Lung (tissue), 12 donors: ENCODE data around the gene ADGRA1. TPM values are rescaled to one million over a fixed set of nuclear protein-coding genes. Genes with fewer than 3 reads are reported as not detected.

Source experiments
- ATAC-seq: fragments of 200-7000 bp; cut with Tn5 transposase; one replicate; pipeline ENCODE4 v1.9.1; 2020; ENCODE audit warnings: moderate number of reproducible peaks; ENCODE audit not compliant: insufficient read depth, low FRiP score
- DNase-seq, 3 donors: peaks; one replicate each; pipeline ENCODE4 v3.0.0-alpha.2; 2013 to 2017
- H3K27ac ChIP-seq, 2 donors: one replicate each; pipeline ENCODE4 v1.5.1; 2013; ENCODE audit warnings: mild to moderate bottlenecking in 2 of 2, moderate library complexity in 2 of 2, control low read depth in 1 of 2, inconsistent platforms in 1 of 2, low read depth in 1 of 2, low read length in 1 of 2
- H3K27me3 ChIP-seq, 3 donors: one replicate each; pipeline ENCODE4 v1.5.1; 2013; ENCODE audit warnings: low read length in 2 of 3; ENCODE audit not compliant: control insufficient read depth in 3 of 3, insufficient read depth in 3 of 3
- H3K36me3 ChIP-seq, 4 donors: one replicate each; pipeline ENCODE4 v1.5.1; 2013; ENCODE audit warnings: low read length in 4 of 4, mild to moderate bottlenecking in 1 of 4, moderate library complexity in 1 of 4; ENCODE audit not compliant: control insufficient read depth in 4 of 4, insufficient read depth in 4 of 4
- H3K4me1 ChIP-seq, 5 donors: one replicate each; pipeline ENCODE4 v1.5.1; 2013; ENCODE audit warnings: low read length in 5 of 5, mild to moderate bottlenecking in 2 of 5, moderate library complexity in 1 of 5; ENCODE audit not compliant: control insufficient read depth in 5 of 5, insufficient read depth in 5 of 5
- H3K4me3 ChIP-seq: one replicate; pipeline ENCODE4 v1.5.1; 2013; ENCODE audit warnings: mild to moderate bottlenecking, control low read depth, moderate library complexity
- H3K9ac ChIP-seq, 2 donors: one replicate each; pipeline ENCODE4 v1.5.1; 2013; ENCODE audit warnings: low read length in 2 of 2, control low read depth in 1 of 2; ENCODE audit not compliant: insufficient read depth in 1 of 2
- H3K9me3 ChIP-seq, 4 donors: one replicate each; pipeline ENCODE4 v1.5.1; 2013; ENCODE audit warnings: low read length in 3 of 4, mild to moderate bottlenecking in 1 of 4, moderate library complexity in 1 of 4; ENCODE audit not compliant: control insufficient read depth in 4 of 4, insufficient read depth in 3 of 4
- WGBS, 2 donors: extraction: QIAGEN DNeasy Blood & Tissue Kit; methylation state at CpG; one replicate each; pipeline ENCODE4 v1.1.7; 2013; 5-methylcytosine and 5-hydroxymethylcytosine counted together
- polyA plus RNA-seq, 2 donors: library from polyadenylated mRNA; stranded (reverse); fragments of 200-250 nt; gene quantifications; one replicate each; pipeline ENCODE4 v1.2.1, GENCODE V29; 2013
- total RNA-seq, 2 donors: library from RNA; depleted of rRNA in 1 of 2; stranded (reverse); fragments of >200 nt in 1 of 2; gene quantifications; one replicate each; pipeline ENCODE4 v1.2.1, GENCODE V29; 2014 to 2021
- TF ChIP-seq, protein P1 (sequence below): IDR thresholded peaks from 2 replicates; pipeline ENCODE4 v1.5.1; 2012; ENCODE audit warnings: mild to moderate bottlenecking; ENCODE audit errors: control extremely low read depth, extremely low read depth
- donor health status: control.
- donor health status: control.
- donor health status: Bipolar disorder and iron deficiency.
- donor health status: healthy.
- donor health status: DM: yes; HTN: yes; CAD: no.

The ADGRA1 gene
- total and polyA plus RNA-seq, 4 donors = 0.05 to 1.3 (median 0.20) TPM

- DNase-seq (no peak), ATAC-seq (no peak)
- Histone ChIP-seq H3K9ac (no peak overlapping the region), H3K27ac (no peak overlapping the region), H3K4me1 (peaks cover 0 to 28% (median 9%) of the 10 kb centered on the region in 5 donors), H3K4me3 (no peak overlapping the region), H3K36me3 (no peaks in the 10 kb centered on the region), H3K9me3 (peaks cover 0 to 3% (median 0%) of the 10 kb centered on the region in 4 donors), H3K27me3 (peaks cover 0 to 5% (median 0%) of the 10 kb centered on the region in 3 donors)
- TF ChIP-seq, protein P1, sequence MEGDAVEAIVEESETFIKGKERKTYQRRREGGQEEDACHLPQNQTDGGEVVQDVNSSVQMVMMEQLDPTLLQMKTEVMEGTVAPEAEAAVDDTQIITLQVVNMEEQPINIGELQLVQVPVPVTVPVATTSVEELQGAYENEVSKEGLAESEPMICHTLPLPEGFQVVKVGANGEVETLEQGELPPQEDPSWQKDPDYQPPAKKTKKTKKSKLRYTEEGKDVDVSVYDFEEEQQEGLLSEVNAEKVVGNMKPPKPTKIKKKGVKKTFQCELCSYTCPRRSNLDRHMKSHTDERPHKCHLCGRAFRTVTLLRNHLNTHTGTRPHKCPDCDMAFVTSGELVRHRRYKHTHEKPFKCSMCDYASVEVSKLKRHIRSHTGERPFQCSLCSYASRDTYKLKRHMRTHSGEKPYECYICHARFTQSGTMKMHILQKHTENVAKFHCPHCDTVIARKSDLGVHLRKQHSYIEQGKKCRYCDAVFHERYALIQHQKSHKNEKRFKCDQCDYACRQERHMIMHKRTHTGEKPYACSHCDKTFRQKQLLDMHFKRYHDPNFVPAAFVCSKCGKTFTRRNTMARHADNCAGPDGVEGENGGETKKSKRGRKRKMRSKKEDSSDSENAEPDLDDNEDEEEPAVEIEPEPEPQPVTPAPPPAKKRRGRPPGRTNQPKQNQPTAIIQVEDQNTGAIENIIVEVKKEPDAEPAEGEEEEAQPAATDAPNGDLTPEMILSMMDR = no peak
- 71 to 81% methylated on average over 31 of the region's 31 CpGs for WGBS, 2 donors
Observed at GRCh38 chr10:133163889-133164815, 76.4 kb downstream of the ADGRA1 start.

DNA sequence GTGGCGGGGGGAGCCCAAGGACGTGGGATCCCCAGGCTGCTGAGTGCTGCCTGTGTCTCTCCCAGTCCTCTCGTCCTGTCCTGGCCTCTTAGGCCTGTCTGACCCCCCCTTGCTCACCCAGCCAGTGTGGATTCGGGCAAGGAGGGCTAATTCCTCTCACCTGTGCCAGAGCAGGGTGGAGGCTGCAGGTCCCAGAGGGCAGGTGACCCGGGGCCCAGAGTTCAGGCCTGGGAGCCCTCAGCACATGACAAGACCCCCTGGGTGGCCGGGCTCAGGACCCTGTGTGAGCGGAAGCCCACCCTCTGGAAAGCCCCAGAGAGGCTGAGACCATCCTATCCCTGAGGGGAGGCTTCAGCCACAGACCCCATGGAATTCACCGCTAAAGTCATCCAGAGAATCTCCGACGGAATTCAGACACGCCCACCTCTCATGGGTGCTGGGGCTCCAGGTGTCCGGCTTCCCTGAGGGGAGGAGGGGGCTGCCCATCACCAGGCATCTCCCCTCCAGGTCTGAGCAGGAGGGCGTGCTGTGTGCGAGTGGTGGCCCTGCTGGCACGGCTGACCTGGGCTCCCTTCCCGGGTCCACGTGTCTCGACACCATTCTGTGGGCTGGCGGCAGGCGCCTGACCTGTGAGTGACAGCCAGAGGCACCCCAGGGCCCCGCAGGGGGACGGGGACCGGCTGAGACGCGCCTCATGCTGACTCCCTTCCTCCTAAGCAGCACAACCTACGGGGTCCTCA is 77.3 kb downstream of the ADGRA1 start:
- H3K27ac ChIP-seq = no peak overlapping the region
- H3K27me3 ChIP-seq = peaks cover 0 to 5% (median 0%) of the 10 kb centered on the region in 3 donors
- DNase-seq (no peak), ATAC-seq (no peak)
- H3K4me3 ChIP-seq = no peak overlapping the region
- WGBS, 2 donors = 77 to 89% methylated on average over 25 to 26 of the region's 26 CpGs
- TF ChIP-seq, protein P1 = no peak
- H3K4me1 ChIP-seq = peaks cover 0 to 24% (median 9%) of the 10 kb centered on the region in 5 donors
- H3K9ac ChIP-seq = no peak overlapping the region
- H3K36me3 ChIP-seq = no peaks in the 10 kb centered on the region
- H3K9me3 ChIP-seq = peaks cover 0 to 3% (median 0%) of the 10 kb centered on the region in 4 donors

DNA sequence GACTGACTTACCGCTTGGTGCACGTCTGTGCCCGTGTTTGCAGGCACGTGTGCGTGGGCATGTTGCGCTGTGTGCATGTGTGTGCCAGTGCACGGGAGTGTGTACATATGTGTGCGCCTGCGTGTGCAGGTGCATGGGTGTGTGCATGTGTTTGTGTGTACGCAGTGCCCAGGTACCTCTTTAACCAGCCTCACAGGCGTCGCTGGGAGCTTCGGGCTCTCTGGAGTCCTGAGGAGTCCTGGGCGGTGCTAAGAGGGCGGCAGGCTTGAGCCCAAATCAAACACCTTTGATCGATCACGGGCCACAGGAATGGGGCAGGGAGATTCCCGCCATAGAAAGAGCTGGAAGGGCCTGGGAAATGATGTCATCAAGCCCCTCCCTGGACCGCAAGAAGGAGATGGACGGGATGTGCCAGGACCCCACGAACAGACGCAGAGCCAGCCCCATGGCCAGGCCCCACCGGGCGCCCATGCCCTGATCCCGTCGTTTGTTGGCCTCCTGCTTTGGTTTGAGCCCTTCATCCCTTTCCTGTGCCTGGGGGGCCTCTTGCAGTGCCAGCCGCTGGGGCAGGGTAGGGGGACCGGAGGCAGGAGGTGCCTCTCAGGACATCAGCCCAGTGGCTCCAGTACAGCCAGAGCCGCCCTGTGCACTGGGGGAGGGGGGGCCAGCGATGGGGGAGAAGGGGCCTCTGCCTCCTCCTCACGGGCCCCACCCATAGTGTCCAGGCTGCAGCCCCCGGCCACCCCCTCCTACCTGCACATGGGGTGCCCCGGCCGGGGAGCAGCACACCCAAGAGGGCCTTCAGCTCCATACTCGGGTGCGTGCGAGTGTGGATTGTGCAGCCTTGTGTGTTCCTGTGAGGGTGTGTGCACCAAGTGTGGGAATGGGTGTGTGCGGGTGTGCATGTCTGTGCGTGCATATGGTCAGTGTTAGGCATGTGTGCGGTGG is 78.1 kb downstream of the ADGRA1 start:
- Histone ChIP-seq H3K27ac (no peak overlapping the region), H3K36me3 (no peaks in the 10 kb centered on the region), H3K27me3 (peaks cover 0 to 5% (median 0%) of the 10 kb centered on the region in 3 donors), H3K9me3 (peaks cover 0 to 3% (median 0%) of the 10 kb centered on the region in 4 donors), H3K4me3 (no peak overlapping the region), H3K9ac (no peak overlapping the region), H3K4me1 (peaks cover 0 to 21% (median 3%) of the 10 kb centered on the region in 5 donors)
- TF ChIP-seq, protein P1 = no peak
- DNase-seq (no peak), ATAC-seq (no peak)
- WGBS, 2 donors = 88 to 92% methylated on average over 38 to 40 of the region's 40 CpGs
